GM19351 (cell line): ENCODE measurements around the gene TRMT112.

Experiments used
- ATAC-seq: cut with Tn5 transposase; IDR thresholded peaks from one replicate; pipeline ENCODE4 v1.9.1; 2021; ENCODE audit warnings: mild to moderate bottlenecking, moderate library complexity; ENCODE audit not compliant: unreplicated experiment

Gene TRMT112

GRCh38 chr11:64281957-64282770 lies 35.2 kb downstream of the TRMT112 start:
- no peak for ATAC-seq

- ATAC-seq, result no peak
These were observed 38.7 kb downstream of the TRMT112 start for GRCh38 chr11:64278576-64279190.

DNA sequence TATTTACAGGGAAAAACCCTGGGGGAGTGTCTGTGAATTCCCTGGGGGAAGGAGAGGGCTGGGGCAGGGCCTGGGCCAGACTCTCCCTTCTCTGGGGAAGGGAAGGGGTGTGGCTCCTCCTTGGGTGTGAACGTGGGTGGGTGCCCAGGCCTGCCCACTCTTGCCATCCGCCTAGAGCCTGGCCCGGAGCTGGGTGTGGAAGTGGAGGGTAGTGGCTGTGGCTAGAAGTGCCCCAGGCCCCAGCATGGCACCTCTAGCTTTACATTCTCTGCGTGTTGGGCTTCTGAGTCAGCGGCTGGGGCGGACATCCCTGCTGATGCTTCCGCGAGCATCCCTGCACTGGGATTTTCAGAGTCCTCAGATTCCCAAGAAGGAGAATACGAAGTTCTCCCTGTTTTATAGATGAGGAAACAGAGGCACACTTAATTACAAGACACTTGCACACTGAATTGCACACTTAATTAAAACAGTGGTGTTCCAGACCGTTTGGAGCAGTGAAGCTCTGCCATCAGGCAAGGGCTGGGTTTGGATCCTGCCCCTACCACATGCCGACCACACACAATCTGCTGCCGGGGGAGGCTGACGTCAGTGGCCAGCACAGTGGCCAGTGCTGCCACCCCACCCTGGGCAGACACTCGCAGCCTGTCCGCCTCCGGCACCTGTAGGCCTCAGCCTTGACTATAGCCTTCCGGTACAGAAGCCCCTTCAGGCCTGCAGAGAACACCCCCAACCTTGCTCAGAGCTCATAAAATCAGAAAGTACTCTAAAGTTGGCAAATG lies 40.5 kb downstream of the TRMT112 start:
- no peak for ATAC-seq

DNA sequence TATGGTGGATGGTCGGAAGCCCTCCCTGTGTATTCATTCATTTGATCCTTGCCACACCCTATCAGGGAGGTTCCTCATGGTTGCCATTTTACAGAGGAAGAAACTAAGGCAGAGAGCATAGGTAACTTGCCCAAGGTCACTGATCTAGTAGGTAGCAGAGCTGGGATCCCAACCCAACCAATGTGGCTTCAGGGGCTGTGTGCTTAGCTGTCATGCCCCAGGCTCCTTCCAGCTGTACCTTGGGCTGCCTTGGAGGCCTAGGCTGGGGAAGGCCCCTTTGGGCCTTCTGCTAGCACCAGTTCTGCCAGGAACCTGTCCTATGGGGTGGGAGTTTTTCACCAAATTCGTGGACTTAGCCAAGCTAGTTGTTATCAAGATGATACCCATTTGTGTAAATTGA lies 41.5 kb downstream of the TRMT112 start:
- no peak for ATAC-seq

DNA sequence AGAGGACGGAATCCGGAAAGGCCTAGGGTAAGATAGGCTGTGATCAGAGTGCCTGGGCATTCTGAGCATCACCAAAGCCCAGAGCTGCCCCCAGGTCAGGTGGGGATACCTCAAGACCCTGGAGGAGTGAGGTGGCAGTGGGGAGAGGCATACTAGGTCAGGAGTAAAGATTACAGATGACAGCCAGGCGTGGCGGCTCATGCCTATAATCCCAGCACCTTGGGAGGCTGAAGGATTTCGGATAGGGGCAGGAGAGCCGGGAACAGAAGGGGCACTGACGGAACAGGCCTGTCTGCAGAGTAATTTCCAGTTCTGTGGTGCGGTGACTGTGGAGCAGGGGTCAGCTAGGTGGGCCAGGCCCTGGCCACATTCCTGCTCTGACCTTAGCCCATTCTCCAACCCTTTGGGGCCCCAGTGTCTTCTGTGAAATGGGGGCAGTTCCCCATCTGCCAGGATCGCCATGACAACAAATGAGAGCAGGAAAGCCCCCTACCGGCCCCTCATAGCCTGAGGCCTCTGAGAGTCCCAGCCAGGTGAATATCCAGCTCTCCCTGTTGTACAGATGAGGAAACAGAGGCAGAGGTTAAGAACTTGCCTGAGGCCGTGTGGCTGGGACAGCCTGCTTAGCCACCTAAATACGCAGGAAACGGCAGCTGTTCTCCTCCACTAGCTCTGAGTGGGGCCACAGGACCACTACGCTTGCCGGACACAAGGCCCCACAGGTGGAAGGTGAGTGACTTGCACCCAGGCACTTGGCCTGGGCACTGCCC lies 42.1 kb downstream of the TRMT112 start:
- ATAC-seq, result no peak

GRCh38 chr11:64269540-64270220 lies 47.7 kb downstream of the TRMT112 start:
- ATAC-seq, result peak; percentile 67

- peak; percentile 9 for ATAC-seq
These were observed 48.3 kb downstream of the TRMT112 start for GRCh38 chr11:64268893-64269539.

GRCh38 chr11:64268025-64268892 lies 49.1 kb downstream of the TRMT112 start:
- ATAC-seq, result no peak

GRCh38 chr11:64267207-64267945 lies 50.0 kb downstream of the TRMT112 start:
- ATAC-seq, result no peak
